ENCODE measurements around the gene TRPM3. TPM values are rescaled to one million over a fixed set of nuclear protein-coding genes. Genes with fewer than 3 reads are reported as not detected.

Gene TRPM3
- total and polyA plus RNA-seq, 9 of the 15 experiments (the other 6 are each of a cell fraction or from before 2014, with no cell fraction given): 0.04 TPM; not detected in 8

- H2AFZ ChIP-seq (ENCODE audit: low read depth, low read length): no peak overlapping the region
- H4K20me1 ChIP-seq (replicated peaks; ENCODE audit: control insufficient read depth, insufficient read depth, low read length): no peaks in the 10 kb centered on the region
- H3K36me3 ChIP-seq (ENCODE audit: control insufficient read depth, insufficient read depth, low read length): no peaks in the 10 kb centered on the region
- no peaks in the 10 kb centered on the region for H3K9me1 ChIP-seq (ENCODE audit: control insufficient read depth, insufficient read depth, low read length)
- CTCF ChIA-PET (ENCODE audit: low intra/inter-chr PET ratio): no interaction called here
- no peak for DNase-seq (ENCODE audit: extremely low read depth in 1 of 4, low spot score in 3 of 4)
- peaks cover 0 to 12% of the 10 kb centered on the region in 2 experiments; a peak in 2 of 5 replicates for H3K27me3 ChIP-seq (ENCODE audit: control insufficient read depth in 2 of 2, insufficient read depth in 2 of 2, low read length in 2 of 2)
- 1% methylated on average over 7 of the region's 7 CpGs for WGBS (ENCODE audit: insufficient coverage, low coverage, missing lambda C conversion rate)
- BruUV-seq (replicated peaks): no TSS peak
- ATAC-seq: no peak
- no peak overlapping the region for H3K9ac ChIP-seq (ENCODE audit: insufficient read depth in 1 of 2, low read depth in 2 of 2, low read length in 2 of 2)
- H3K4me1 ChIP-seq (replicated peaks in 1 of 2; ENCODE audit: control insufficient read depth in 2 of 2, insufficient read depth in 2 of 2, low read length in 2 of 2): no peaks in the 10 kb centered on the region; a peak in 1 of 5 replicates
- POLR2A ChIA-PET: interaction anchor here (0.6 kb wide), 1 partner anchor 9 kb away, joined by 3 read pairs; no protein-coding TSS in a partner anchor
- no peak overlapping the region for H3K4me2 ChIP-seq (ENCODE audit: insufficient read depth, low read length)
- in situ Hi-C loops (cut with MboI): loop anchor here (25.0 kb wide), 1 partner anchor 617 kb away; no protein-coding TSS in a partner anchor
- FAIRE-seq: no peak
- no peaks in the 10 kb centered on the region for H3K9me3 ChIP-seq (replicated peaks; ENCODE audit: control insufficient read depth, insufficient read depth, low read depth, low read length)
- no peaks in the 10 kb centered on the region for H3K79me2 ChIP-seq (ENCODE audit: control insufficient read depth, insufficient read depth, low read length)
- intact Hi-C loops (cut with micrococcal nuclease): no loop called here
- no peak overlapping the region for H3K27ac ChIP-seq (ENCODE audit: extremely low read depth, low read depth, low read length)
- H3K4me3 ChIP-seq: no peak overlapping the region
- TF ChIP-seq, protein P1, sequence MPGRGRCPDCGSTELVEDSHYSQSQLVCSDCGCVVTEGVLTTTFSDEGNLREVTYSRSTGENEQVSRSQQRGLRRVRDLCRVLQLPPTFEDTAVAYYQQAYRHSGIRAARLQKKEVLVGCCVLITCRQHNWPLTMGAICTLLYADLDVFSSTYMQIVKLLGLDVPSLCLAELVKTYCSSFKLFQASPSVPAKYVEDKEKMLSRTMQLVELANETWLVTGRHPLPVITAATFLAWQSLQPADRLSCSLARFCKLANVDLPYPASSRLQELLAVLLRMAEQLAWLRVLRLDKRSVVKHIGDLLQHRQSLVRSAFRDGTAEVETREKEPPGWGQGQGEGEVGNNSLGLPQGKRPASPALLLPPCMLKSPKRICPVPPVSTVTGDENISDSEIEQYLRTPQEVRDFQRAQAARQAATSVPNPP (IDR thresholded peaks at IDR 0.05; ENCODE audit: borderline replicate concordance, insufficient read depth, insufficient read length): no peak
- TF ChIP-seq, protein P2, sequence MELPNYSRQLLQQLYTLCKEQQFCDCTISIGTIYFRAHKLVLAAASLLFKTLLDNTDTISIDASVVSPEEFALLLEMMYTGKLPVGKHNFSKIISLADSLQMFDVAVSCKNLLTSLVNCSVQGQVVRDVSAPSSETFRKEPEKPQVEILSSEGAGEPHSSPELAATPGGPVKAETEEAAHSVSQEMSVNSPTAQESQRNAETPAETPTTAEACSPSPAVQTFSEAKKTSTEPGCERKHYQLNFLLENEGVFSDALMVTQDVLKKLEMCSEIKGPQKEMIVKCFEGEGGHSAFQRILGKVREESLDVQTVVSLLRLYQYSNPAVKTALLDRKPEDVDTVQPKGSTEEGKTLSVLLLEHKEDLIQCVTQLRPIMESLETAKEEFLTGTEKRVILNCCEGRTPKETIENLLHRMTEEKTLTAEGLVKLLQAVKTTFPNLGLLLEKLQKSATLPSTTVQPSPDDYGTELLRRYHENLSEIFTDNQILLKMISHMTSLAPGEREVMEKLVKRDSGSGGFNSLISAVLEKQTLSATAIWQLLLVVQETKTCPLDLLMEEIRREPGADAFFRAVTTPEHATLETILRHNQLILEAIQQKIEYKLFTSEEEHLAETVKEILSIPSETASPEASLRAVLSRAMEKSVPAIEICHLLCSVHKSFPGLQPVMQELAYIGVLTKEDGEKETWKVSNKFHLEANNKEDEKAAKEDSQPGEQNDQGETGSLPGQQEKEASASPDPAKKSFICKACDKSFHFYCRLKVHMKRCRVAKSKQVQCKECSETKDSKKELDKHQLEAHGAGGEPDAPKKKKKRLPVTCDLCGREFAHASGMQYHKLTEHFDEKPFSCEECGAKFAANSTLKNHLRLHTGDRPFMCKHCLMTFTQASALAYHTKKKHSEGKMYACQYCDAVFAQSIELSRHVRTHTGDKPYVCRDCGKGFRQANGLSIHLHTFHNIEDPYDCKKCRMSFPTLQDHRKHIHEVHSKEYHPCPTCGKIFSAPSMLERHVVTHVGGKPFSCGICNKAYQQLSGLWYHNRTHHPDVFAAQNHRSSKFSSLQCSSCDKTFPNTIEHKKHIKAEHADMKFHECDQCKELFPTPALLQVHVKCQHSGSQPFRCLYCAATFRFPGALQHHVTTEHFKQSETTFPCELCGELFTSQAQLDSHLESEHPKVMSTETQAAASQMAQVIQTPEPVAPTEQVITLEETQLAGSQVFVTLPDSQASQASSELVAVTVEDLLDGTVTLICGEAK (IDR thresholded peaks at IDR 0.05): no peak
- TF ChIP-seq, protein P2 (CRISPR knock-in tag; IDR thresholded peaks at IDR 0.05): no peak
- TF ChIP-seq KHSRP (IDR thresholded peaks at IDR 0.05): no peak
- TF ChIP-seq ZNF224 (CRISPR knock-in tag; IDR thresholded peaks at IDR 0.05): no peak
- TF ChIP-seq ZNF75A (CRISPR knock-in tag; IDR thresholded peaks at IDR 0.05): no peak
- TF ChIP-seq, protein P3, sequence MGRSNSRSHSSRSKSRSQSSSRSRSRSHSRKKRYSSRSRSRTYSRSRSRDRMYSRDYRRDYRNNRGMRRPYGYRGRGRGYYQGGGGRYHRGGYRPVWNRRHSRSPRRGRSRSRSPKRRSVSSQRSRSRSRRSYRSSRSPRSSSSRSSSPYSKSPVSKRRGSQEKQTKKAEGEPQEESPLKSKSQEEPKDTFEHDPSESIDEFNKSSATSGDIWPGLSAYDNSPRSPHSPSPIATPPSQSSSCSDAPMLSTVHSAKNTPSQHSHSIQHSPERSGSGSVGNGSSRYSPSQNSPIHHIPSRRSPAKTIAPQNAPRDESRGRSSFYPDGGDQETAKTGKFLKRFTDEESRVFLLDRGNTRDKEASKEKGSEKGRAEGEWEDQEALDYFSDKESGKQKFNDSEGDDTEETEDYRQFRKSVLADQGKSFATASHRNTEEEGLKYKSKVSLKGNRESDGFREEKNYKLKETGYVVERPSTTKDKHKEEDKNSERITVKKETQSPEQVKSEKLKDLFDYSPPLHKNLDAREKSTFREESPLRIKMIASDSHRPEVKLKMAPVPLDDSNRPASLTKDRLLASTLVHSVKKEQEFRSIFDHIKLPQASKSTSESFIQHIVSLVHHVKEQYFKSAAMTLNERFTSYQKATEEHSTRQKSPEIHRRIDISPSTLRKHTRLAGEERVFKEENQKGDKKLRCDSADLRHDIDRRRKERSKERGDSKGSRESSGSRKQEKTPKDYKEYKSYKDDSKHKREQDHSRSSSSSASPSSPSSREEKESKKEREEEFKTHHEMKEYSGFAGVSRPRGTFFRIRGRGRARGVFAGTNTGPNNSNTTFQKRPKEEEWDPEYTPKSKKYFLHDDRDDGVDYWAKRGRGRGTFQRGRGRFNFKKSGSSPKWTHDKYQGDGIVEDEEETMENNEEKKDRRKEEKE (IDR thresholded peaks at IDR 0.05; ENCODE audit: borderline replicate concordance in 1 of 2, control insufficient read depth in 1 of 2, low read depth in 2 of 2, low read length in 1 of 2): no peak
- no peak for TF ChIP-seq BACH1 (tag; IDR thresholded peaks at IDR 0.05)
- no peak for TF ChIP-seq CBFB (CRISPR knock-in tag; IDR thresholded peaks at IDR 0.05)
These were observed 541.7 kb downstream of the TRPM3 start for GRCh38 chr9:70579686-70580085.

Data from K562 (cell line).